Calu3 (cell line): ENCODE measurements around the gene CAV3. TPM values are rescaled to one million over a fixed set of nuclear protein-coding genes. Genes with fewer than 3 reads are reported as not detected.

ENCODE experiments used
- BruUV-seq: library from RNA; stranded (reverse); fragments of 400-500 nt; replicated peaks from 2 replicates; lab custom pipeline; 2021; lab: Mats Ljungman, UMichigan
- CTCF ChIA-PET: fragments of 300-600 bp; sonication (Branson Sonifier 250); formaldehyde crosslinking; loops from one replicate; lab custom pipeline; 2022; ENCODE audit warnings: antibody characterized with exemption; lab: Charles Lee
- DNase-seq: peaks from one replicate; pipeline ENCODE4 v3.0.0; 2022
- H3K27ac Mint-ChIP-seq: one replicate; pipeline ENCODE4 v1.8.0; 2022; ENCODE audit warnings: mixed read lengths; ENCODE audit not compliant: unreplicated experiment
- H3K27me3 Mint-ChIP-seq: one replicate; pipeline ENCODE4 v1.8.0; 2022; ENCODE audit warnings: mixed read lengths; ENCODE audit not compliant: unreplicated experiment
- H3K36me3 Mint-ChIP-seq: one replicate; pipeline ENCODE4 v1.8.0; 2022; ENCODE audit warnings: mild to moderate bottlenecking, moderate library complexity, mixed read lengths; ENCODE audit not compliant: insufficient read depth, unreplicated experiment
- H3K4me1 Mint-ChIP-seq: one replicate; pipeline ENCODE4 v1.8.0; 2022; ENCODE audit warnings: mild to moderate bottlenecking, low read depth, mixed read lengths; ENCODE audit not compliant: unreplicated experiment
- H3K4me3 Mint-ChIP-seq: one replicate; pipeline ENCODE4 v1.8.0; 2022; ENCODE audit warnings: mild to moderate bottlenecking, low read depth, moderate library complexity, mixed read lengths; ENCODE audit not compliant: unreplicated experiment
- H3K9me3 Mint-ChIP-seq: one replicate; pipeline ENCODE4 v1.8.0; 2022; ENCODE audit warnings: low read depth, mixed read lengths; ENCODE audit not compliant: unreplicated experiment
- CTCF ChIP-seq: fragments of 200-600 bp; IDR thresholded peaks from one replicate; pipeline ENCODE4 v1.8.0; 2022; ENCODE audit warnings: antibody characterized with exemption; ENCODE audit not compliant: unreplicated experiment
- intact Hi-C: fragments of 100-400 bp; cut with micrococcal nuclease; formaldehyde crosslinking; loops from one replicate; pipeline ENCODE4 v1.10.0; 2022; ENCODE audit not compliant: unreplicated experiment
- total RNA-seq: library from RNA; stranded (reverse); gene quantifications from 2 replicates; pipeline ENCODE4 v1.2.3, GENCODE V29; 2022

The CAV3 gene
- total RNA-seq, 1 experiment from 2014 or later = not detected

- Mint-ChIP-seq H3K4me3 (no peak overlapping the region), H3K27me3 (no peaks in the 10 kb centered on the region), H3K9me3 (no peaks in the 10 kb centered on the region), H3K4me1 (peaks cover 25% of the 10 kb centered on the region), H3K36me3 (peaks cover 6% of the 10 kb centered on the region), H3K27ac (no peak overlapping the region)
- no TSS peak for BruUV-seq
- TF ChIP-seq CTCF = no peak
- intact Hi-C loops = no loop called here
- DNase-seq = no peak
- CTCF ChIA-PET = interaction anchor here (1.4 kb wide), 1 partner anchor 32 kb away, joined by 3 read pairs; the partner anchor contains the start of gene OXTR
Measured at GRCh38 chr3:8737301-8737700, 3.7 kb downstream of the CAV3 start.

GRCh38 chr3:8737823-8738222, 4.2 kb downstream of the CAV3 start:
- Mint-ChIP-seq H3K36me3 (peaks cover 6% of the 10 kb centered on the region), H3K4me1 (peaks cover 31% of the 10 kb centered on the region), H3K27me3 (no peaks in the 10 kb centered on the region), H3K9me3 (no peaks in the 10 kb centered on the region), H3K27ac (no peak overlapping the region), H3K4me3 (no peak overlapping the region)
- no TSS peak for BruUV-seq
- CTCF ChIA-PET = interaction anchor here (1.4 kb wide), 1 partner anchor 31 kb away, joined by 3 read pairs; the partner anchor contains the start of gene OXTR
- no peak for TF ChIP-seq CTCF
- DNase-seq = no peak
- intact Hi-C loops = no loop called here

GRCh38 chr3:8738639-8739038, 5.0 kb downstream of the CAV3 start:
- Mint-ChIP-seq H3K4me1 (peaks cover 32% of the 10 kb centered on the region), H3K4me3 (no peak overlapping the region), H3K36me3 (peaks cover 6% of the 10 kb centered on the region), H3K27ac (no peak overlapping the region), H3K9me3 (no peaks in the 10 kb centered on the region), H3K27me3 (no peaks in the 10 kb centered on the region)
- no peak for DNase-seq
- intact Hi-C loops = no loop called here
- BruUV-seq = no TSS peak
- no peak for TF ChIP-seq CTCF
- CTCF ChIA-PET = interaction anchor here (1.4 kb wide), 1 partner anchor 31 kb away, joined by 3 read pairs; the partner anchor contains the start of gene OXTR

GRCh38 chr3:8739757-8740504, 6.3 kb downstream of the CAV3 start:
- Mint-ChIP-seq H3K4me1 (peaks cover 32% of the 10 kb centered on the region), H3K9me3 (no peaks in the 10 kb centered on the region), H3K27me3 (peaks cover under 1% of the 10 kb centered on the region), H3K27ac (no peak overlapping the region), H3K36me3 (peaks cover 6% of the 10 kb centered on the region), H3K4me3 (no peak overlapping the region)
- DNase-seq = peak; percentile 46
- TF ChIP-seq CTCF = no peak
- intact Hi-C loops = no loop called here
- CTCF ChIA-PET = interaction anchor here (0.8 to 1.3 kb wide), 2 partner anchors 26 to 462 kb away, joined by 3 read pairs; no protein-coding TSS in a partner anchor
- BruUV-seq = no TSS peak
